ENCODE results near the gene TNFSF4. TPM values are rescaled to one million over a fixed set of nuclear protein-coding genes. Genes with fewer than 3 reads are reported as not detected.

Gene TNFSF4
- 1.9 TPM for total RNA-seq

GRCh38 chr1:173206816-173207568 lies at the start of gene TNFSF4:
TSS of gene TNFSF4 (minus strand) at chr1:173207331. CDS start at chr1:173207176, 155 bp downstream.

Other genes with a start within 250 kb of the TNFSF4 start
- 0.63 TPM for gene TNFSF18, start 156.4 kb downstream of the TNFSF4 start, total RNA-seq